Measurements from ENCODE around the gene SUPT7L.

Gene SUPT7L

GRCh38 chr2:27680571-27680970 lies 17.2 kb upstream of the SUPT7L start:
- H3K9me3 ChIP-seq (ENCODE audit: severe bottlenecking): no peaks in the 10 kb centered on the region
- no peaks in the 10 kb centered on the region for H3K27me3 ChIP-seq (ENCODE audit: insufficient read depth, poor library complexity, severe bottlenecking)
- H3K4me3 ChIP-seq (ENCODE audit: severe bottlenecking): no peak overlapping the region
- H3K4me1 ChIP-seq (ENCODE audit: insufficient read depth, poor library complexity, severe bottlenecking): peaks cover 23% of the 10 kb centered on the region
- peaks cover 61% of the 10 kb centered on the region for H3K36me3 ChIP-seq (ENCODE audit: low read depth)
- no peak for DNase-seq (ENCODE audit: low spot score)
- ATAC-seq (ENCODE audit: low read depth): no peak
- H3K27ac ChIP-seq (ENCODE audit: poor library complexity, severe bottlenecking): peak overlapping the region; percentile 79
- no peak for TF ChIP-seq CTCF (IDR thresholded peaks at IDR 0.05; ENCODE audit: poor library complexity, severe bottlenecking)

GRCh38 chr2:27672723-27673486 lies 9.5 kb upstream of the SUPT7L start:
- Histone ChIP-seq H3K27ac (ENCODE audit: poor library complexity, severe bottlenecking) (no peak overlapping the region), H3K4me3 (ENCODE audit: severe bottlenecking) (no peak overlapping the region), H3K9me3 (ENCODE audit: severe bottlenecking) (no peaks in the 10 kb centered on the region), H3K36me3 (ENCODE audit: low read depth) (peaks cover 80% of the 10 kb centered on the region), H3K4me1 (ENCODE audit: insufficient read depth, poor library complexity, severe bottlenecking) (no peaks in the 10 kb centered on the region), H3K27me3 (ENCODE audit: insufficient read depth, poor library complexity, severe bottlenecking) (no peaks in the 10 kb centered on the region)
- TF ChIP-seq CTCF (IDR thresholded peaks at IDR 0.05; ENCODE audit: poor library complexity, severe bottlenecking): no peak
- ATAC-seq (ENCODE audit: low read depth) (no peak), DNase-seq (ENCODE audit: low spot score) (no peak)

- Histone ChIP-seq H3K4me3 (ENCODE audit: severe bottlenecking) (no peak overlapping the region), H3K36me3 (ENCODE audit: low read depth) (peaks cover 77% of the 10 kb centered on the region), H3K27ac (ENCODE audit: poor library complexity, severe bottlenecking) (no peak overlapping the region), H3K4me1 (ENCODE audit: insufficient read depth, poor library complexity, severe bottlenecking) (no peaks in the 10 kb centered on the region), H3K9me3 (ENCODE audit: severe bottlenecking) (no peaks in the 10 kb centered on the region), H3K27me3 (ENCODE audit: insufficient read depth, poor library complexity, severe bottlenecking) (no peaks in the 10 kb centered on the region)
- DNase-seq (ENCODE audit: low spot score): no peak
- no peak for ATAC-seq (ENCODE audit: low read depth)
- no peak for TF ChIP-seq CTCF (IDR thresholded peaks at IDR 0.05; ENCODE audit: poor library complexity, severe bottlenecking)
Measured at GRCh38 chr2:27671235-27671634, 7.8 kb upstream of the SUPT7L start.

DNA sequence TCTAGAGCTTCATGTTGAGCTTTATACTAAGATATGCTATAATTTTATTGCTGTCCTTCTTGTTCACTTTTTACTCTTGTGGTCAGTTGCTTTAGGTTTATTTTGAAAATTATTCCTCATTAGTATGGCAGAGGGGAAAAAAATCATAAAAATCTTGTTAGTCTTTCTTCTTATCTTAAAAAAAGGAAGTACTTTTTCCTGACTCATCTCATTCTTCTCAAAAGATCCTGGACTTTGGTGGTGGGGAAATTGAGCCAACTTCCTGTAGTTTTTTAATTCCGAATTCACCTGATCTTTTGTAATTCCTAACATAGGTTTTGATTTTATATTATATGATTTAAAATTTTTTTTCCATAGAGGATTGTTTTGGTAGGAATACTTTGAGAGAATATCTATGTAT lies 4.0 kb upstream of the SUPT7L start:
- Histone ChIP-seq H3K9me3 (ENCODE audit: severe bottlenecking) (no peaks in the 10 kb centered on the region), H3K4me1 (ENCODE audit: insufficient read depth, poor library complexity, severe bottlenecking) (peaks cover 2% of the 10 kb centered on the region), H3K36me3 (ENCODE audit: low read depth) (peaks cover 61% of the 10 kb centered on the region), H3K27ac (ENCODE audit: poor library complexity, severe bottlenecking) (no peak overlapping the region), H3K27me3 (ENCODE audit: insufficient read depth, poor library complexity, severe bottlenecking) (no peaks in the 10 kb centered on the region), H3K4me3 (ENCODE audit: severe bottlenecking) (no peak overlapping the region)
- ATAC-seq (ENCODE audit: low read depth): no peak
- TF ChIP-seq CTCF (IDR thresholded peaks at IDR 0.05; ENCODE audit: poor library complexity, severe bottlenecking): no peak
- DNase-seq (ENCODE audit: low spot score): no peak
